Esophagus squamous epithelium (tissue), 4 donors: ENCODE results near the gene TNFRSF18.

Experiments used
- POLR2A ChIP-seq, 4 donors: fragments of 450-650 bp; IDR thresholded peaks; one replicate each; pipeline ENCODE4 v1.6.1; 2017; ENCODE audit warnings: antibody characterized with exemption in 4 of 4, mild to moderate bottlenecking in 4 of 4, moderate library complexity in 3 of 4
- TF ChIP-seq, protein P1 (sequence below), 6 experiments: fragments of 450-650 bp in 4 of 6; fragments of 200-600 bp in 2 of 6; sonication (generic) in 2 of 6; IDR thresholded peaks; one replicate each; pipeline ENCODE4 v1.5.1; 2016 to 2019; ENCODE audit warnings: antibody characterized with exemption in 6 of 6, mild to moderate bottlenecking in 4 of 6, moderate library complexity in 4 of 6

DNA sequence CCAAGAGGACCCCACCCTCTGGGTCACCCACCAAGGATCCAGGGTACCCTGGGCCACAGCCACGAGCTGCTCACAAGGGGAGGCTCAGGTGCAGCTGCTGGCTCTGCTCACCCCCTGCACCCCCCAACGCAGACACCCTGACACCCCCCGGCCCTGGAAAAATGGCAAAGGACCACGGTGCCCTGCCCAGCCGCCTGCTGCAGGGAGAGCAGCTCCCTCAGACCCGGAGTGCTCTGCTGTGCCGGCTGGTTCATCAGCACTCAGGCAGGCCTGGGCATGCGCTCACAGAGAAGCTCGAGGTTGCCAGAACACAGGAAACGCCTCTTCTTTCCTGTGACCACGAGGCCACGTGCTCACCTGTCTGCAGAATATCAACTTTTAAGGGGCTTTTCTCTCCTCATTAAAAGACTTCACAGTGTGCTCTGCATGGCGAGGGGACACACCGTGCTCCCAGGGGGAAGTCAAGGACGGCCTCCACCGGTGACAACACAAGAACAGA is 44.4 kb upstream of the TNFRSF18 start:
- TF ChIP-seq, protein P1, sequence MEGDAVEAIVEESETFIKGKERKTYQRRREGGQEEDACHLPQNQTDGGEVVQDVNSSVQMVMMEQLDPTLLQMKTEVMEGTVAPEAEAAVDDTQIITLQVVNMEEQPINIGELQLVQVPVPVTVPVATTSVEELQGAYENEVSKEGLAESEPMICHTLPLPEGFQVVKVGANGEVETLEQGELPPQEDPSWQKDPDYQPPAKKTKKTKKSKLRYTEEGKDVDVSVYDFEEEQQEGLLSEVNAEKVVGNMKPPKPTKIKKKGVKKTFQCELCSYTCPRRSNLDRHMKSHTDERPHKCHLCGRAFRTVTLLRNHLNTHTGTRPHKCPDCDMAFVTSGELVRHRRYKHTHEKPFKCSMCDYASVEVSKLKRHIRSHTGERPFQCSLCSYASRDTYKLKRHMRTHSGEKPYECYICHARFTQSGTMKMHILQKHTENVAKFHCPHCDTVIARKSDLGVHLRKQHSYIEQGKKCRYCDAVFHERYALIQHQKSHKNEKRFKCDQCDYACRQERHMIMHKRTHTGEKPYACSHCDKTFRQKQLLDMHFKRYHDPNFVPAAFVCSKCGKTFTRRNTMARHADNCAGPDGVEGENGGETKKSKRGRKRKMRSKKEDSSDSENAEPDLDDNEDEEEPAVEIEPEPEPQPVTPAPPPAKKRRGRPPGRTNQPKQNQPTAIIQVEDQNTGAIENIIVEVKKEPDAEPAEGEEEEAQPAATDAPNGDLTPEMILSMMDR (IDR thresholded peaks at IDR 0.05): no peak
- TF ChIP-seq POLR2A (IDR thresholded peaks at IDR 0.05): no peak
